ENCODE data around the gene ARL5A. TPM values are rescaled to one million over a fixed set of nuclear protein-coding genes. Genes with fewer than 3 reads are reported as not detected.

ARL5A gene
- total RNA-seq, 1 donor from 2014 or later, result 56.0 TPM

- no peak overlapping the region for H3K27ac Mint-ChIP-seq
- H3K27me3 Mint-ChIP-seq, result no peaks in the 10 kb centered on the region
- H3K4me1 Mint-ChIP-seq (ENCODE audit: unreplicated experiment), result no peaks in the 10 kb centered on the region
- H3K4me3 Mint-ChIP-seq, result no peak overlapping the region
- H3K9me3 Mint-ChIP-seq, result no peaks in the 10 kb centered on the region
- peaks cover 49% of the 10 kb centered on the region for H3K36me3 Mint-ChIP-seq
- no peak for DNase-seq (ENCODE audit: extremely low spot score, unreplicated experiment)
- TF ChIP-seq, protein P1, sequence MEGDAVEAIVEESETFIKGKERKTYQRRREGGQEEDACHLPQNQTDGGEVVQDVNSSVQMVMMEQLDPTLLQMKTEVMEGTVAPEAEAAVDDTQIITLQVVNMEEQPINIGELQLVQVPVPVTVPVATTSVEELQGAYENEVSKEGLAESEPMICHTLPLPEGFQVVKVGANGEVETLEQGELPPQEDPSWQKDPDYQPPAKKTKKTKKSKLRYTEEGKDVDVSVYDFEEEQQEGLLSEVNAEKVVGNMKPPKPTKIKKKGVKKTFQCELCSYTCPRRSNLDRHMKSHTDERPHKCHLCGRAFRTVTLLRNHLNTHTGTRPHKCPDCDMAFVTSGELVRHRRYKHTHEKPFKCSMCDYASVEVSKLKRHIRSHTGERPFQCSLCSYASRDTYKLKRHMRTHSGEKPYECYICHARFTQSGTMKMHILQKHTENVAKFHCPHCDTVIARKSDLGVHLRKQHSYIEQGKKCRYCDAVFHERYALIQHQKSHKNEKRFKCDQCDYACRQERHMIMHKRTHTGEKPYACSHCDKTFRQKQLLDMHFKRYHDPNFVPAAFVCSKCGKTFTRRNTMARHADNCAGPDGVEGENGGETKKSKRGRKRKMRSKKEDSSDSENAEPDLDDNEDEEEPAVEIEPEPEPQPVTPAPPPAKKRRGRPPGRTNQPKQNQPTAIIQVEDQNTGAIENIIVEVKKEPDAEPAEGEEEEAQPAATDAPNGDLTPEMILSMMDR (conservative IDR thresholded peaks at IDR 0.05), result no peak
These were observed 41.7 kb downstream of the ARL5A start for GRCh38 chr2:151786483-151786882.

DNA sequence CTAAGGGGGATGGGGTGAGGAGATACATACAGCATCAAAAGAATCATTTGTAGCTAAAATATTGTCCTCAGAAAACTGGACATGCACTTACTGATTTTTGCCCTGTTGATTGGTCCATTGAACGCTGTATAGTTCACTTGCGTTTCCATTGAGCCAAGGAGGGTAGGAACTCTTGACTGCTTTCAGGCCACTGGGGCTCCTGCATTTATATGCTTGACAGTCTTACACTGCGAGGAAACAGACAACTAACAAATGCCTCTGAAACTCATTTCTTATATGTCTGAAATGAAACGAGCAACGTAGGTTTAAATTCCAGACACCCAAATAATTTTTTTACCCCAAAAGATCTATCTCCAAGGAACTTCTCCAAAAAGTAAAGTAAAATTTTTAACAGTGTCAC is 42.1 kb downstream of the ARL5A start:
- Mint-ChIP-seq H3K36me3 (peaks cover 47% of the 10 kb centered on the region), H3K4me3 (no peak overlapping the region), H3K9me3 (no peaks in the 10 kb centered on the region), H3K4me1 (ENCODE audit: unreplicated experiment) (no peaks in the 10 kb centered on the region), H3K27me3 (no peaks in the 10 kb centered on the region), H3K27ac (no peak overlapping the region)
- no peak for DNase-seq (ENCODE audit: extremely low spot score, unreplicated experiment)
- TF ChIP-seq, protein P1 (conservative IDR thresholded peaks at IDR 0.05), result no peak

DNA sequence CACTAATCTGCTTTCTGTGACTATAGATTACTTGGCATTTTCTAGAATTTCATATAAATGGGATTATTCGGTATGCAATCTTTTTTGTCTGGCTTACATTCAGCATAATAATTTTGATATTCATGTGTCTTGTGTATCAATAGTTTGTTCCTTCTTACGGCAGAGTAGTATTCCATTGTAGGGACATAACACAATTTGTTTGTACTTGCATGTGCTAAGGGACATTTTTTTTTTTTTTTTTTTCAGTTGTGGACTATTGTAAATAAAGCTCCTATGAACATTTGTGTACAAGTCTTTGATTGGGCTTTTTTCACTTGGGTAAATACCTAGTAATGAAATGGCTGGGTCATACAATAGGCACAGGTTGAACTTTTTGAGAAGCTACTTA is 45.1 kb downstream of the ARL5A start:
- no peaks in the 10 kb centered on the region for H3K27me3 Mint-ChIP-seq
- no peak overlapping the region for H3K4me3 Mint-ChIP-seq
- H3K27ac Mint-ChIP-seq, result no peak overlapping the region
- no peaks in the 10 kb centered on the region for H3K4me1 Mint-ChIP-seq (ENCODE audit: unreplicated experiment)
- no peak for DNase-seq (ENCODE audit: extremely low spot score, unreplicated experiment)
- H3K9me3 Mint-ChIP-seq, result no peaks in the 10 kb centered on the region
- TF ChIP-seq, protein P1 (conservative IDR thresholded peaks at IDR 0.05), result no peak
- peaks cover 54% of the 10 kb centered on the region for H3K36me3 Mint-ChIP-seq

- no peaks in the 10 kb centered on the region for H3K27me3 Mint-ChIP-seq
- TF ChIP-seq, protein P1 (conservative IDR thresholded peaks at IDR 0.05), result no peak
These were observed 45.7 kb downstream of the ARL5A start for GRCh38 chr2:151782378-151783132.

GRCh38 chr2:151781642-151782041 is 46.6 kb downstream of the ARL5A start:
- no peak overlapping the region for H3K27ac Mint-ChIP-seq
- TF ChIP-seq, protein P1 (conservative IDR thresholded peaks at IDR 0.05), result no peak
- H3K4me3 Mint-ChIP-seq, result no peak overlapping the region
- no peak for DNase-seq (ENCODE audit: extremely low spot score, unreplicated experiment)
- no peaks in the 10 kb centered on the region for H3K4me1 Mint-ChIP-seq (ENCODE audit: unreplicated experiment)
- H3K27me3 Mint-ChIP-seq, result no peaks in the 10 kb centered on the region
- H3K36me3 Mint-ChIP-seq, result peaks cover 62% of the 10 kb centered on the region
- no peaks in the 10 kb centered on the region for H3K9me3 Mint-ChIP-seq

More at GRCh38 chr2:151782378-151783132, 45.7 kb downstream of the ARL5A start:
- no peaks in the 10 kb centered on the region for H3K4me1 Mint-ChIP-seq (ENCODE audit: unreplicated experiment)
- H3K9me3 Mint-ChIP-seq, result no peaks in the 10 kb centered on the region
- H3K36me3 Mint-ChIP-seq, result peaks cover 55% of the 10 kb centered on the region
- no peak overlapping the region for H3K27ac Mint-ChIP-seq
- DNase-seq (ENCODE audit: extremely low spot score, unreplicated experiment), result no peak
- H3K4me3 Mint-ChIP-seq, result no peak overlapping the region
